ENCODE data around the gene ERC1.

DNA sequence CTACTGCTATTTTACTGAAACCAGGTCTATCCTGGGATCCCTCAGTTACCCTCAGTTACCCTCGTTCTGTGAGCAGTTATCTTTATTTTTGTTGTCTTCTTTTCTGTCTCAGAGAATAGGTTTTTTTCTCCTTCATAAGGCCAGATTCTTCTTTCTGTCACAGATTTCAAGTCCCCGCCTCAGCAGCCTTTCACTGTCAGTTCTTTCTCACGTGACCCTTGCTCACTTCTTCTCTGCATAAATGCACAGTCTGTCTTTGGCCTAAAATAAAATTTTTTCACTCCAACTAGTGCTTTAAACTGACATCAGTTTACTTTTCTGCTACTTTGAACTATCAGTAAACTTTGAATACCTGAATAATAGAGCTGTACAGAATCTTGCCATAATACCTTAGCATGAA, 299.7 kb downstream of the ERC1 start:
- TF ChIP-seq, protein P1, sequence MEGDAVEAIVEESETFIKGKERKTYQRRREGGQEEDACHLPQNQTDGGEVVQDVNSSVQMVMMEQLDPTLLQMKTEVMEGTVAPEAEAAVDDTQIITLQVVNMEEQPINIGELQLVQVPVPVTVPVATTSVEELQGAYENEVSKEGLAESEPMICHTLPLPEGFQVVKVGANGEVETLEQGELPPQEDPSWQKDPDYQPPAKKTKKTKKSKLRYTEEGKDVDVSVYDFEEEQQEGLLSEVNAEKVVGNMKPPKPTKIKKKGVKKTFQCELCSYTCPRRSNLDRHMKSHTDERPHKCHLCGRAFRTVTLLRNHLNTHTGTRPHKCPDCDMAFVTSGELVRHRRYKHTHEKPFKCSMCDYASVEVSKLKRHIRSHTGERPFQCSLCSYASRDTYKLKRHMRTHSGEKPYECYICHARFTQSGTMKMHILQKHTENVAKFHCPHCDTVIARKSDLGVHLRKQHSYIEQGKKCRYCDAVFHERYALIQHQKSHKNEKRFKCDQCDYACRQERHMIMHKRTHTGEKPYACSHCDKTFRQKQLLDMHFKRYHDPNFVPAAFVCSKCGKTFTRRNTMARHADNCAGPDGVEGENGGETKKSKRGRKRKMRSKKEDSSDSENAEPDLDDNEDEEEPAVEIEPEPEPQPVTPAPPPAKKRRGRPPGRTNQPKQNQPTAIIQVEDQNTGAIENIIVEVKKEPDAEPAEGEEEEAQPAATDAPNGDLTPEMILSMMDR (conservative IDR thresholded peaks at IDR 0.05 in 1 of 2, IDR thresholded peaks at IDR 0.05 in 1 of 2; ENCODE audit: low read depth in 1 of 2, low read length in 2 of 2), result no peak
- no peak for TF ChIP-seq EZH2 (IDR thresholded peaks at IDR 0.05; ENCODE audit: low read length, missing control alignments)
